Activated CD4-positive, alpha-beta T cell treated with anti-CD3 and anti-CD28 coated beads, Interleukin-2, amount 50 U/mL, for 4 hours (primary cell): ENCODE results near the gene PPP2R5A.
"Not testable (repeated sequence)": the region's sequence is repeated elsewhere in the genome, so short reads cannot be mapped to it uniquely, and the experiment has no call there.

Experiments
- DNase-seq, 2 experiments: peaks; one replicate each; pipeline ENCODE4 v3.0.0-alpha.2; 2020

Gene PPP2R5A

DNA sequence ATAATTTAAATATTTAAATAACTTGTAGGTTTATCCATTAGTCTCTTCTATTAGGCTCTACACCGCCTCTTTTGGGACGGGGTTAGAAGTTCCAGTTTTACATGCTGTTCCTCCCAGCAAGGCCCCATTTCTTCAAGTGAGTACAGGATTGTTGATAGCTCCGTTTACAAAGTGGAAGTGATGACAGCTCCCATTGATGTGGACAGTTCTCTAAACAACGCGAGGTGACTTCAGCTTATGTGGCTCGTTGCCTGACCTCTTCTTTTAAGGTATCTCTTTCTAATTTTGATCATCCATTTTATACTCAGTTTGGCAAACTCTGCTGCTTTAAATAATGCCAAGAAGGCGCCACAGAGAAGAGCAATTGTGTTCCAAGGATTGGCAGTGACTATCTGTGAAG, 79.8 kb downstream of the PPP2R5A start:
- no peak for DNase-seq

- DNase-seq = no peak
Observed at GRCh38 chr1:212366901-212367300, 81.7 kb downstream of the PPP2R5A start.

GRCh38 chr1:212367474-212368072, 82.4 kb downstream of the PPP2R5A start:
- DNase-seq = no peak

DNA sequence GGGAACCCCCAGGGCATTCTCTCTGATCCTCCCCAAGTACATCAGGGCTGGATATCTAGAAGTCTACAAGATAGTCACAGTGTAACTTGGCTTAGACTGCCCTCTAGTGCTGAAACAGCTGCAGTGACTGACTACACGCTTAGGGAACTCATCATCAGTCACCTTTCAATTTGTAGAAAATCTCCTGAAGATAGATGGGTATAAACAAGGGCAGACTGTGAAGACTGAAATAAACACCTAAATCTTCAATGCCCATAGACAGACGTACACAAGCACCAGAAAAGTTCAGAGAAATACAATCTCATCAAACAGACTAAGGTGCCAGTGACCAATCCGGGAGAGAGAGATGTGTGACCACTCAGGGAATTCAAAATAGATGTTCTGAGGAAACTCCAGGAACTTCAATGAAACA, 82.9 kb downstream of the PPP2R5A start:
- peak; percentile 37 to 39 for DNase-seq

DNA sequence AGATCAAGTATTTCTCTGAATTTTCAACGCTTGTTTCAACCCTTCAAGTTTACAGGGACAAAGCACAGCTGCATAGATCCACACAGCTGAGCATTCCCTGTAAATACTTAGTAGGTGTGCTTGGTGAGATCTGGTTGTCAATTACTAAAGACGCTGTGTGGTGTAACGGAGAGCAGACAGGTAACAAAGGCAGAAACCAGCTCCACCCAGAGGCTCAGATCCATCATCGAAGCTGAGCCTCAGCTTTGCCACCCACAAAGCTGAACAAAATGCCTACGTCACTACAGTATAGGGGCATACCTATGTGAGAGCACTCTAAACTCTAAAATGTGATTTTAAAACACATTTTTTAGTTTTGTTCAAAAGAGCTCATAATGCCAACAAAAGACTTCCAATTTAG, 90.8 kb downstream of the PPP2R5A start:
- DNase-seq = no peak

- no peak for DNase-seq
Observed at GRCh38 chr1:212377644-212378043, 92.4 kb downstream of the PPP2R5A start.

DNA sequence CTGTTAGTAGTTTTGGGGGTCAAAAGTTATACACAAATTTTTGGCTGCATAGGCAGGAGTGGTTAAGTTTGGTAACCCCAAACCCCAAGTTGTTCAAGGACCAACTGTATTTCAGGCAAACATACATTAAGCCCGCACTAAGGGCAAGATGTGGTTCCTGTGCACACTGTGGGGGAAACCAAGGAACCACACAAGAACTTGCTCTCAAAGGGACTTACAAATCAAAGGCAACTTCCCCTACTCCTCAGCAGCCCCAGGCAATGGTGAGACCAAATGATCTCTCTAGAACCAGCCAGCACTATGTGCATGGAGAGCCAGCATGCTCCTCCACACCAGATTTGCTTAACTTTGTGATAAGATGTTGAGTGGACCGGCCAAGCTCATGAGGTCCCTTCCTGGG, 94.2 kb downstream of the PPP2R5A start:
- DNase-seq = no peak

GRCh38 chr1:212381397-212382035, 96.3 kb downstream of the PPP2R5A start:
- DNase-seq = no peak

GRCh38 chr1:212386029-212386428, 100.8 kb downstream of the PPP2R5A start:
- DNase-seq = no peak

DNA sequence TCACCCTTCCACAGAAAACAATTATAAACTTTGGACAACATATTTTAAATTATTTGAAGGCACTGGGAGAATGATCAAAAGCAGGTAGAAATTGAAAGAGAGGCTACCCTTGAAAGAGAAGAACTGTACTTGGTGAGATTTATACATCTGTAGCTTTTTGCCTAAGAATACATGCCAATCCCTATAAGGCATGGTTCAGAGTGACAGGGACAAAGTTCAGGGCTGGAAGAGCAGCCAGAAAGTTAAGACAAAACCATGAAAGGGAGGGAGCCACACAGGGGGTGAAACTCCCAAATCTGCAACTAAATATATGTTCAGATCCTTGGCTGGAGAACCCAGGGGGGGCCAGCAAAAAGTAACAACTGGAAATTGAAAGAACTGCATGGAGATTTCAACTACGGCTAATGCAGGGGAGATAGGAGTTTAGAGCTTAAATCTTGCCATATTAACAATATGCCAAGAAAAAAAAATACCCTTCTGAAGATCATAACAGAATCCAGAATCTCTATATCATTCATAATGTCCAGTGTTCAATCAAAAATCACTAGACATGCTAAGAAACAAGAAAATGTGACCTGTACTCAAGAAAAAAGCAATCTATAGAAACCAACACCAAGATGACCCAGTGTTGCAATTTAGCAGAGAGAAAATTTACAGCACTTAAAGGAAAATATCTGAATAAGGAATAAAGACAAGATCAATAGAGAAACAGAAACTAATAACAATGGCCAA, 103.9 kb downstream of the PPP2R5A start:
- DNase-seq = no peak

DNA sequence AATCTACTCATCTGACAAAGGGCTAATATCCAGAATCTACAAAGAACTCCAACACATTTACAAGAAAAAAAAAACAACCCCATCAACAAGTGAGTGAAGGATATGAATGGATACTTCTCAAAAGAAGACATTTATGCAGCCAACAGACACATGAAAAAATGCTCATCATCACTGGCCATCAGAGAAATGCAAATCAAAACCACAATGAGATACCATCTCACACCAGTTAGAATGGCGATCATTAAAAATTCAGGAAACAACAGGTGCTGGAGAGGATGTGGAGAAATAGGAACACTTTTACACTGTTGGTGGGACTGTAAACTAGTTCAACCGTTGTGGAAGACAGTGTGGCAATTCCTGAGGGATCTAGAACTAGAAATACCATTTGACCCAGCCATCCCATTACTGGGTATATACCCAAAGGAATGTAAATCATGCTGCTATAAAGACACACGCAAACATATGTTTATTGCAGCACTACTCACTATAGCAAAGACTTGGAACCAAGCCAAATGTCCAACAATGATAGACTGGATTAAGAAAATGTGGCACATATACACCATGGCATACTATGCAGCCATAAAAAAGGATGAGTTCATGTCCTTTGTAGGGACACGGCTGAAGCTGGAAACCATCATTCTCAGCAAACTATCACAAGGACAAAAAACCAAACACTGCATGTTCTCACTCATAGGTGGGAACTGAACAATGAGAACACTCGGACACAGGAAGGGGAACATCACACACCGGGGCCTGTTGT, 110.6 kb downstream of the PPP2R5A start:
- not testable (repeated sequence) for DNase-seq

GRCh38 chr1:212396638-212397037, 111.4 kb downstream of the PPP2R5A start:
- DNase-seq = no peak

GRCh38 chr1:212397171-212397570, 112.0 kb downstream of the PPP2R5A start:
- DNase-seq = no peak

- DNase-seq = no peak
Observed at GRCh38 chr1:212401042-212401441, 115.8 kb downstream of the PPP2R5A start.

DNA sequence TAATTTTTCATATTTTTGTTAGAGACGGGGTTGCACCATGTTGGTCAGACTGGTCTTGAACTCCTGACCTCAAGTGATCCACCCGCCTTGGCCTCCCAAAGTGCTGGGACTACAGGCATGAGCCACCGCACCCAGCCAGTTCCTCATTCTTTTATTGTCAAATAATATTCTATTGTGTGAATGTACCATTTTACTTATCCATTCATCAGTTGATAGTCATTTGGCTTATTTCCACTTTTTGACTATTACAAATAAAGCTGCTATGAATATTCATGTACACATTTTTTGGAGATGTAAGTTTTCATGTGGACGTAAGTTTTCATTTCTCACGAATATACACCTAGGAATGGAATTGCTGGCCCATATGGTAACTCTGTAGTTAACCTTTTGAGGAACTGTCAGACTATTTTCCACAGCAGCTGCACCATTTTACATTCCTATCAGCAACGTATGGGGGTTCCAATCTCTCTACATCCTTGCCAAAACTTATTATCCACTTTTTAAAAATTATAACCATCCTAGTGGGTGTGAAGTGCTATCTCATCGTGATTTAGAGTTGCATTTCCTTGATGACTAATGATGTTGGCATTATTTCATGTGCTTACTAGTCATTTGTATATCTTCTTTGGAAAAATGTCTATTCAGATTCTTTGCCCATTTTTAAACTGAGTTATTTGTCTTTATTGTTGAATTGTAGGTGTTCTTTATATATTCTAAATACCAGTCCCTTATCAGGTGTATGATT, 116.8 kb downstream of the PPP2R5A start:
- DNase-seq = no peak

GRCh38 chr1:212402666-212403321, 117.6 kb downstream of the PPP2R5A start:
- no peak for DNase-seq

DNA sequence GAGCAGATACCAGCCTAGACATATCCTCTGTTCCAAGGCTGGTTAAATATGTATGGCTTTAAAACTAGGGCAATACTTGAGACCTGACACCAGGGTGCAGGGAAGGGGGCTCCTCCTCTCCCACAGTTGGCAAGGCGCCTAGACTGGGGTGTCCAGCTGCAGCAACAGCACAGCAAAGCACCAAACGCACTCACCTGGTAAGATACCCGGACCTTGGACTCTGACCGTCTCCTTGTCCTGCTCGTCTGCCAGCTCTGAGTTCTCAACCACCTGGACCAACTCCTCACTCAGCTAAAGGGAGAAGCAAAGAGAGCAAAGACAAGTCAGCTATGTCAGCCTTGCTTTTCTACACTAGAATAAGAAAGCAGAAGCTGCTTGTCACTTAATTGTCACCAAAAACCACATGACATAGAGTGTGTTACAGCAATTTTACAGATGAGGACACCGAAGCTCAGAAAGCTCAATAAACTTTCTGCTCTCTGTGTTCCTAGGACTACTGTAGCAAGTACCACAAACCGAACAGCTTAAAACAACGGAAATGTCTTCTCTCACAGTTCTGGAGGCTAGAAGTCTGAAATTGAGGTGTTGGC, 125.1 kb downstream of the PPP2R5A start:
- no peak for DNase-seq
